Raji (cell line): ENCODE data around the gene SFSWAP.

Experiments used
- POLR2A ChIP-seq: IDR thresholded peaks from 2 replicates; pipeline ENCODE4 v1.6.1; 2011; ENCODE audit warnings: low read depth, low read length, control low read depth; ENCODE audit not compliant: insufficient read depth

Gene SFSWAP

DNA sequence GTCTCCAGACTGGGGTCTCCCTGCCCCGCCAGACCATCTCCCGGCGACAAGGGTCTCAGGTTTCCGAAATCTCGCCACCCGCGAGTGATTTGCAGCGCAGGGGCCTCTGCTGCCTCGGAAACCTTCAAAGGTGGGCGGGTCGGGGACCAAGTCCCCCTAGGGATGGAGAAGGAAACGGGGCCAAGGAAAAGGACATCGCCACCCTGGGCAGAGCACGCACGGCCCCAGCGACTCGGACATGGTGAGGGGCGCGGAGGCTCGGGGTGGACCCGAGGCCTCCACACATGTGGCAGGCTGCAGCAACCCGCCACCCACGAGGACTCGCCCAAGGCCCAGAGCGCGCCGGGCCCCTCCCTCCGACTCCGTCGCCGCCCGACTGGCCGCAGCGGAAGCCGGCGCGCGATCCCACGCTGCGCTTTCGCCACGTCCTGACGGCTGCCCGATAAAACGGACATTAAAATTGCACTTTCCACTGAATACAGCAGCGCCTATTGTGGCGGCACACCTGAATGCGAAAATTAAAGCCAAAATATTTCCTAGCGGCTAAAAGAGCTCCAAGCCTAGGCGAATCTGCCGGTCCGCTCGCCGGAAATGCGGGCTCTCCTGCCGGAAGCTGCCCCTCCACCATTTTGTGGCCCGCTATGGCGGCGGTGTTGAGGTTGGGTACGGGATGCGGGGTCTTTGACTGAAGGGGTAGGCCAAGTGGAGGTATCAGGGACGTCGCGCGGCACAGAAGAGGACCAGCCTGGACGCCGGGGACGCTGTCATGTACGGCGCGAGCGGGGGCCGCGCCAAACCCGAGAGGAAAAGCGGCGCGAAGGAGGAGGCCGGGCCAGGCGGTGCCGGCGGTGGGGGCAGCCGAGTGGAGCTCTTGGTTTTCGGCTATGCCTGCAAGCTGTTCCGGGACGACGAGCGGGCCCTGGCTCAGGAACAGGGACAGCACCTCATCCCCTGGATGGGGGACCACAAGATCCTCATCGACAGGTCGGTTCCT lies at the start of gene SFSWAP:
Gene SFSWAP, plus strand, starts transcription at position 627 of the 994 bp plus-strand sequence. Its CDS starts 140 bp downstream, at position 767.
- peak; percentile 83 for TF ChIP-seq POLR2A

DNA sequence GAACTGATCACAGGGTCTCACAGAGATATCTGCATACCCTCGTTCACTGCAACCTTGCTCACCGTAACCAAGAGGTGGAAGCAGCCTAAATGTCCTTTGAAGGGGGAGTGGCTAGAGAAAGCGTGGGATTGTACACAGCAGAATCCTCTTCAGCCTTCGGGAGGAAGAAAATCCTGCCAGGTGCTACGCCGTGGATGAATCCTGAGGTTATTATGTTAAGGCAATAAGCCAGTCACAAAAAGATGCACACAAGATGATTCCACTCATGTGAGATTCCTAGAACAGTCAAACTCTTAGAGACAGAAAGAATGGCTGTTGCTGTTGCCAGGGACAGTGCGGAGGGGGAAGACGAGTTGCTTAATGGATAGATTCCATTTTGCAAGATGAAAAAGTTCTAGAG lies 39.6 kb upstream of the SFSWAP start:
- no peak for TF ChIP-seq POLR2A

DNA sequence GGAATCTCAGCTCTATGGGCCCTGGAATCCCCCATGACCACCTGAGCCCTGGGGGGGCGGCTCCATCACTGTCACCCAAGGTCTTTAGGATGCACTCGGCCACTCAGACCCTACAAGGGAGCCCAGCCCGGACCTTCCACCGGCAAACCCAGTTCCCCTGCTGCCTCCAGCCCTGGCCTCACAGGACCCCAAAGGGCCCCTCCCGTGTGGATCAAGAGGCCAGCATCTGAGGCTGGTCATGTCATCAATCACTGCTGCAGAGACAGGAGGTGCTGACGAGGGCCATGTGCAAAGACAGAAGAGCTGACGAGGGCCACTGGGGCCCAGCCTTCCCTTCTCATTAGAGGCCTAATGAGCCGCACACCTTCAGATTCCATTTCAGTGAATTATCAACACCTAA lies 39.0 kb upstream of the SFSWAP start:
- TF ChIP-seq POLR2A, result no peak

DNA sequence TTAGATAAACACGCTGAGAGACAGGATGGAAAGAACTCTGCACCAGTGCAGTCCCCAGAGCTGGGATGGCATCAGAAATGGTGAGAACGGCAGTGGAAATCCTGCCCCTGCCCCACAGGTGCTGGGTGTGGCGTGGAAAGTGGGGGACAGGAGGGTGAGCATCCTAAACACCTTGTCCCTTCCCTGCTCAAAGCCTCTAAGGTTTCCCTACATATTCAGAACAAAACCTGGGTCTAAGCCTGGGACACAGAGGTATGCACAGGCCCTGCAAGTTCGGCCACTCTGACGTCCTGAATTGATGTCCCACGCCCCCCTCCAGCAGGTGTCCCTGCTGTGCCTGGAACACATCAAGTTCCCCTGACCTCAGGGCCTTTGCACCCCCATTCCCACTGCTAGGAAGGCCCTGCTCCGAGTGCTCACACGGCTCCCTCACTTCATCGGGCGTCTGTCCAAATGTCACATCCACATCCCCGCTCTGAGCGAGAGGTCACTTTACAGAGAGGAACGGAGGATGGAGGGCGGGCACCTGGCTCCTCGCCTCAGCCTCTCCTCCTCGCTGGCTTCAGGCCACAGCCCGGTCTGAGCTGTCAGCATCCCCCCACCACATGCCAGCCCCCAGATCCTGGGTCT lies 38.5 kb upstream of the SFSWAP start:
- no peak for TF ChIP-seq POLR2A

DNA sequence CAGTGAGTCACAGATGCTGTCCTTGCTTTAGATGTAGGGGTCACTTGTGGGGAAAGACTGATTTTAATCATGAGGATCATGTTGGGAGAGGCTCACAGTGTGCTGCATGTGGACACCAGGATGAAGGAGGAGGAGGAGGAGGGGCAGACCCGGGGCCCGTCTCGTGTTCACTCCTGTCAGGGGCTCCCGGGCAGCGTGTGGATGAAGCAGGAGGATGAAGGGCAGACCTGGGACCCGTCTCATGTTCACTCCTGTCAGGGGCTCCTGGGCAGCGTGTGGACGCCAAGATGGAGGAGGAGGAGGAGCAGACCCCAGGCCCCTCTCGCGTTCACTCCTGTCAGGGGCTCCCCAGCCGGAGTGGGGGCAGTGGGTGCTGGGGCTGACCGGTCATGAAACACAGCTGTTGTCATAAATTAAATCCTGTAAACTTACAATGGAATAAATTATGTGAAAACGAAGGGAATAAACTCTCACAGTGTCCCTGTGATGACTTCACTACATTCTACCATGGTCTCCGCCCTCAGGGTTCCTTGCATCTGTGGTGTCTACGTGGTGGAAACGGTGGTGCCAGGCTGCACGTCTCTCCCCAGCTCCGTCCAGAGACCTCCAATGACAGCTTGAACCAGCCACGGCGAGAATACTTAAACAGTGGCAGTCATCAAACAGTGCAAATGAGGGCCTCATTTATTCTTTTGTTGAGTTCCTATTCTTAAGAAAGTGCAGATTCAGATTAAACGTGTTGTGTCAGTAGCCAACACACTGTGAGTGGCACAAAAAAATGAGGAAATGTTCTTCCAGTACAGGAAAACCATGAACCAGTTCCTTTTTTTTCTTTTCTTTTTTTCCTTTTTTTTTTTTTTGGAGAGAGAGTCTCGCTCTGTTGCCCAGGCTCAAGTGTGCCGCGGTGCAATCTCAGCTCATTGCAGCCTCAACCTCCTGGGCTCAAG lies 37.7 kb upstream of the SFSWAP start:
- TF ChIP-seq POLR2A, result no peak

DNA sequence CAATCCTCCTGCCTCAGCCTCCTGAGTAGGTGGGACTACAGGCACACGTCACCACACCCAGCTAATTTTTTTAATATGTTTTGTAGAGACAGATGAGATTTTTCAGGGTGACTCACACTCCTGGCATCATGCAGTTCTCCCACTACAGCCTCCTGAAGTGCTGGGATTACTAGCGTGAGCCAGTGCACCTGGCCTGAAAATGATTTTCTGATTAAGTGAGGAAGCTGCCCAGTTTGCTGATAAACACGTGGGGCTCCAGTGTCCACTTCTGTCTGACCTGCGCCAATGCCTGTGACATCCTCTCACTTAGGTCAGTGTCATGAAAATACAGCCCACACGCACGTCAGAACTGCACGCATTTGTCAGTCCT lies 37.0 kb upstream of the SFSWAP start:
- TF ChIP-seq POLR2A, result no peak

DNA sequence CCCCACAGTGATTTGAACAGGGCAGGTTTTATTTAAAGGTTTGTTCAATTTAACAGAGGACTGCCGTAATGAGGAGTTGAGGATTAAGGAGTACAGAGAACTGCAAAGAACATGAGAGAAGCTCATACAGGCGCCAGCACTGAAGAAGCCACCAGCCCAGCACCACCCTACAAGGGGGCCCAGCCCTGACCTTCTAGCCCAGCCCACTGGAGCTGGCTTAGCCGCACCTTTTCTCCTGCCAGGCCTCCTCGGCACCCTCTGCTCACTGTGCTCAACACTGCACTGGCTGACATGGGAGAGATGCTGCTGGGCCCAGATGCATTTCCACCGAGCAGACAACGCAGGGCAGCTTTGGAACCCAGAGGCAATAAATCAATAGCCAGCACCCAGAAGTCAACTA lies 36.5 kb upstream of the SFSWAP start:
- TF ChIP-seq POLR2A, result no peak

DNA sequence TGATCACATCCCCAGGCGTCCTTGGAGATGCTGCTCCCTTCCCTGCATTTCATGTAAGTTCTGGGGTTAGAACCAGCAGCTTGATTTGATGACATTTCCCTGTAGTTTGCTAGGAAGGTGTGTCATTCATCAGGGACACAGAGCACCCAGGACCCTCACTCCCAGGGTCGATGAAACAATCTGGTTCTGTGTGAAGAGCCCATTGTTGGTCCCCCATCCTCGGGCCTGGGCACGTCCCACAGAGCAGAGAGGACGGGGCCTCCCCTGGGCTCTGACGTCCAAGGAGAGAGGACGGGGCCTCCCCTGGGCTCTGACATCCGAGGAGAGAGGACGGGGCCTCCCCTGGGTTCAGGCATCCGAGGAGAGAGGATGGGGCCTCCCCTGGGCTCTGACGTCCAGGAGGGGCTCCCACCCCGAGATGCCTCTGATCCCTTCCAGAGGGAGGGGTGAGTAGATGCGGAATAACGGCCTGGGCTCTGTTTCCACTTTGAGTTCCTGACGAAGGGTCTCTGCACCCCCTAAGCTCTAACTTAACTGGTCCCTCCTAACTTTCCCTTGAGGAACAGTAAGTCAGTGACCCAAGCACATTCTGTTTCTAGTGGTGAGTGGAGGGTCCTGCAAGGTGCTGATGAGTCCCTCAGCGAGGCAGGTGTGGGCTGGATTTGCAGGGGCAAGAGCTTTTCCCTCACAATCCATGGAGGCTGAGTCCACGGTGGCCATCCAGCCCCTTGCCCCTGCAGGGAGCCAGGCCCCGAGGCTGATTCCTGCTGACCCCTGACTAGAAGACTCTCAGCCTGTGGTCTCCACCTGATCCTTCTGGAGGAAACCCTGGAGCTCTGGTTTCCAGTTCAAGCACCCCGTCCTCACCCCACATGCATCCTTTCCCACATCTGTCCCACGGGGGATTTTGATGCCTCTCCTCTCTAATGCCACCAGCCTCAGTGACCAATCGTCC lies 35.5 kb upstream of the SFSWAP start:
- TF ChIP-seq POLR2A, result no peak

DNA sequence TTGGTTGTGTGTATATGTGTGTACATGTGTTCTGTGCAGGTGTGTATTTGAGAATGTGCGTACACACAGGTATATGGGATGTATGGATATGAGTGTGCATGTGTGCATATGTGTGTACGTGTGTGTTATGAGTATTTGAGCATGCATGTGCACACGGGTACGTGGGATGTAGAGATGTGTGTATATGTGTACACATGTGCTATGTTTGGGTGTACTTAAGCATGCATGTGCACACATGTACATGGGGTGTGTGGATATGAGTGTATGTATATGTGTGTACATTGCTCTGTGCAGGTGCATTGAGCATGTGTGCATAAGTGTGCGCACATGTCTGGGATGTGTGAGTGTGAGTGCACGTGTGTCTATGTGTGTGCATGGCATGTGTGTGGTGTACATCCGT lies 34.3 kb upstream of the SFSWAP start:
- no peak for TF ChIP-seq POLR2A

DNA sequence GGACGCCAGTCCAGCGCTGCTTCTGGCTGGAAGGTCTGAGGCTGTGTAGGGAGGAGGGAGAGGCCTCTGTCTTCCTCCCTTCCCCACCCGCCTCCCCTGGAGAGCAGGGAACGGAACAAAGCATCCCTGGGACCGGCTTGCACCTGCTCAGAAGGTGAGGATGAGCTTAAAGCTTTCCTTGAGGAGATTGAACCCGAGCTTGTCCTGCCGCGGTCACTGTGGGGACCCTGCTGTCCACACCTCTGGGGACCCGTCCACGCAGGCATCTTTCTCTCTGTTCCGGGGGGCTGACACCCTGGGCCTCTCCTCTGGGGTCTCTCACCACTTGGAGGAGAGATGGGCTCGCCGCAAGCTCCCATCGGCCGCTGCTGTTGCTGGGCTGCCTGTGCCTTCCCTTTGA lies 33.2 kb upstream of the SFSWAP start:
- TF ChIP-seq POLR2A, result no peak

DNA sequence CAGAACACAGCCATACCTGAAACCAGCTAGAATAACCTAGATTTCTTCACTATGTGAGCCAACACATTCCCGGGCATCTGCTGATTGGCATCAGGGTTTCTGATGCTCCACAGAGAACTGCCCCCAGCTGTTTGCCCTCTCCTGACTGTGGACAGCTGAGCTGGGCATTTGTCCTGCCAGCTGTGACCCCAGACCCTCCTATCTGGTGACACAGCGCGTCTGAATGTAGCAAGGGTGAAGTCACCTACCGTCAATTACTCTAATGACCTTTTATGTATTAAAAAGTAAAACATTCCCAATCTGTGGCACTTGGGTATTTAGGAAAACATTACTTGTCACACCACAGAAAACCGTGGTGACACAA lies 29.7 kb upstream of the SFSWAP start:
- no peak for TF ChIP-seq POLR2A

DNA sequence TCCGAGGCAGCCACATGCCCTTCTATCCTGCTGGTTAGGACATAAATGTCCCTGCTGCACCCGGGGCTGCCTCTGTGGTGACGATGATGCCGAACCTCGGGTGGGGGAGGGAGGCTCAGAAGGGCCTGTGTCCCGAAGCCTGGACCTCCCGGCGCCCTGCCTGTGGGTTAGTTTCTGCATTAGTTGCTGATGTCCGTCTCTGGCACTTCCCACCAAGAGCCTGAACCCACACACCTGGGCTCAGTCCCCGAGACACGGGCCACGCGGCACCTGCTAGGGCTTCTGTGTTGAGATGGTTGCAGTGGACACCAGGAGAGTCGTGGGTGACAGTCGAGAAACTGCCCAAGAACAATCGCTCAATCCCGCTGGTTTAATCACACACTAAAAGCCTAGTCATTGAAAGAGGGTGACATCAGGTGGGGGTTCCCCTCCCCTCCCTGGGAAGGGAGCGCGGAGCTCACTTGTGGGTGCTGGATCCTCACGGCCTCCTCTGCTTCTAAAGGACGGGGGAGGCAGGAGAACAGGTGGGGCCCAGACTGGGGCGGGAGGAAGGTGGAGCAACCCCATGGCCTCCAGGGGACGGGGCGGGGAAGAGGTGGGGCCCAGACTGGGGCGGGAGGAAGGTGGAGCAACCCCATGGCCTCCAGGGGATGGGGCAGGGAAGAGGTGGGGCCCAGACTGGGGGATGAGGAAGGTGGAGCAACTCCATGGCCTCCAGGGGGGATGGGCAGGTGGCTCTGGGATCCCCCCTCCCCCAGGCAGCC lies 29.0 kb upstream of the SFSWAP start:
- TF ChIP-seq POLR2A, result 0 out of 2 replicates have a peak, but pooled peaks have one; percentile 18

DNA sequence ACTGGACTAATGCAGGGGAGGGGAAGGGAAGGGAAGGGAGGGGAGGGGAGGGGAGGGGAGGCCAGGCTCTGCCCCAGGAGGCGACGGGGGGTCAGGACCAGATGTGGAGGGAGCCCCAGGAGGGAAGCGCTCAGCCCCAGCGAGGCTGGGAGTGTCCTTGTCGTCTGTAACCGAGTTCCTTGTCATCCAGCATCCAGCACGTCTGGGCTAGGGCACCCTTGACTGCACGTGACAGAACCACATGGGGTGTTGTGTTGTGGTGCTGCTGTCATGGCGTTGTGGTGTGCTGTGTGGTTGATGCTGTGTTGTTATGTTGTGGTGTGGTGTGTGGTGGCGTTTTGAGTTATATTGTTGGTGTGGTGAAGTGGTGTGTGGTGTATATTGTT lies 28.4 kb upstream of the SFSWAP start:
- no peak for TF ChIP-seq POLR2A
